Activated CD4-positive, alpha-beta T cell treated with anti-CD3 and anti-CD28 coated beads, Interleukin-2, amount 50 U/mL, for 16 hours (primary cell): ENCODE measurements around the gene SYT6.

Experiments
- DNase-seq: peaks from one replicate; pipeline ENCODE4 v3.0.0-alpha.2; 2020

Gene SYT6

GRCh38 chr1:114116086-114116485 lies 37.6 kb downstream of the SYT6 start:
- no peak for DNase-seq

GRCh38 chr1:114114185-114115094 lies 39.2 kb downstream of the SYT6 start:
- DNase-seq, result no peak

DNA sequence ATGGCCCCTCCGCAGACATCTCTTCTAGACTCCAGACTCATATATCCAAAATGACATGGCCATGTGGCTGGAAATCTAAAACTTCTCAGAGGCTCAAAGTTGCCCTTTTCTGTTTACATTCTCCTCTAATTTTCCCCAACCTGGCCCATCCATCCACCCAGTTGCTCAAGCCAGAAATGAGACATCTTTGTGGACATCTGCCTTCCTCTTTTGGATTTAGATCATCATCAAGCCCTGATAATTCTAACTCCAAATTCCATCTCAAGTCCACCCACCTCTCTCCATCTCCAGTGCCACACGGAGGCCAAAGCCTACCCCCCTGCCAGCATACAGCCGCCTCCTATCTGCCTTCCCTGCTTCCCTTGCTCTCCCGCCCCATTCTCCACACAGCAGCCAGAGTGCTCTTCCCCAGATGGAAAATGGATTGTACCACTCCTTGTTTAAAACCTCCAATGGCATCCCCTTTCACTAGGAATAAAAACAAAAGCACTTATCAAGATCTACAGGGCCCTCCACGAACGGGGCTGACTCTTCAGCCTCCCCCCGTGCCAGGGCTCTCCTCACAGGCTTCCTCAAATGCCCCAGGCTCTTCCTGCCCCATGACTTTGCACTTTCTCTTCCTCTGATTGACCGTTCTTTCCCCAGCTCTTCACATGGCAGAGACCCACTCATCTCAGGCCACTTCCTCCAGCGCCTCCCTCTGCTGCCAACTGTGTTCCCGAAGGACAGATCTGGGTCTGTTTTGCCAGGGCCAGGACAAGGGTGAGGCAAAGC lies 40.1 kb downstream of the SYT6 start:
- no peak for DNase-seq

- no peak for DNase-seq
Observed at GRCh38 chr1:114112775-114113174, 40.9 kb downstream of the SYT6 start.

- no peak for DNase-seq
Observed at GRCh38 chr1:114111731-114112641, 41.7 kb downstream of the SYT6 start.

DNA sequence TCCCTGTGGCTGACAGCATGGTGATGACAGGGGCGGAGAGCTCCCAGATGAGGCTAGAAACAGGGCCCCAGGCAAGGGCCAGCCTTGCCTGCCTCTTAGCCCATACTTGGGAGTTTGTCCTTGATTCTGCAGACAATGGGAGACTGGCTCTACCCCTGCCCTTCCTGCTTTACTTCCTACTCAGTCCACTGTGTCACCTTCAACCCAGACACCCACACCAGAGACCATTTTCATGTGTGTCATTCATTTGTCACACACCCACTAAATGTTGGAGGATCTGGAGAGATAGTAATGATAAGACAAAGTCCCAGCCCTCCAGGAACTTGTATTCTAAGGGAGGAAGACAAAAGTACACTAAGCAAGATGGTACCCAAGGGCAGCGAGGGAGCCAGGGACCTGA lies 43.7 kb downstream of the SYT6 start:
- no peak for DNase-seq

DNA sequence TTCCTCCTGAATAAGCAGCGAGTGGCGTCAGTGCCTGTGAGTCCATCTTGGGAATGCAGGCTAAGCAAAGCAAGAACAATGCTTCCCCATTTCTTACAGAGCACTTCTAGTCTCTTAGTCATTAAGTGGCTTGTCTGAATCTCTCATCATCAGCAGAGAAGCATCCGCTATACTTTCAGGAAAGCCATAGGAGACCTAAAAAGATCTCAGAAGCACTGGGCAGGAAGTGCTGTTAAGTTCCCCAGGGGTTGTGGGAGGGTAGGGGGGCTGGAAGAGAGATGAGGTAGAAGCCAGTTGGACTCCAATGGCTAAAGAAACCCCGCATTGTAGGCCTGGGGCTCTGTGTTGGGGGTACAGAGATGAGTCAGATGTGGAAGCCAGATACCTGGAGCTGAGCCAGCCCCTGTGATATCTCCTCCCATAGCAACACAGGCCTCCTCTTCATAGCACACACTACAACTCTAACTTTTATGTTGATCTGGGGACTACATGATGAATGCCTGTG lies 44.9 kb downstream of the SYT6 start:
- DNase-seq, result no peak

GRCh38 chr1:114107474-114108435 lies 45.9 kb downstream of the SYT6 start:
- no peak for DNase-seq

- no peak for DNase-seq
Observed at GRCh38 chr1:114105421-114105979, 48.2 kb downstream of the SYT6 start.

DNA sequence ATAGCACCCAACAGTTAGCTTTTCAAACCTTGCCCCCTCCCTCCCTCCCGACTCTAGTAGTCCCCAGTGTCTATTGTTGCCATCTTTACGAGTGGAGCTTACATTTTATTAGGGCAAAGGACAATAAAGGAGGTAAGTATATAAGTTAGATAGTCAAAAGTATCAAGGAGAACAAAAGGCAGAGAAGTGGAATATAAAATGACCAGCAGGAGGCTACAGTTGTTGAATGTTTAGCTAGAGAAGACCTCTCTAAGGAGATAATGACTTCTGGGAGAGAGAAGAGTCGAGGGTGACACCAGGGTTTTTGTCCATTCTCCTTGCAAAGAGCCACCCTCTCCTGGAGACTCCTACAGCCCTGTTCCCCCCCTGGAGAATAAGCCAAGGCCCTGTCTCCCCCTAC lies 48.7 kb downstream of the SYT6 start:
- DNase-seq, result no peak

DNA sequence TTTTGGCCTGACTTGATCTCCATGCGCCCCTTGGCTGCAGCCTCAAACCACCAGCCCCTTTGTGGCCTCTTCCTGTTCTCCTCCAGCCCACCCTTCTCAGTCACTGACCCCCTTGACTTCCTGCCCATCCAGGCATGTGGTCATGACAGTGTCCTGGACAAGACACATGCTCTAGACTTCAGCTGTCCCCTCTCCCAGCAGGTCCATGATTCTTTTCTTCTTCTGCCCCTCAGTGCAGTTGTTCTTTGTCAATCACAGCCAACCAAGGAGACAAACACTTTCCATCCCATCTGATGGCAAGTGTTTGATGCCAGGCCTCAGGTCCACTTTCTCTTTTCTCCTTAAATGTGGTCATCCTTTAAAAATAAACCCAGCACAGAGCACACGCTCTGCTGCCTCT lies 49.7 kb downstream of the SYT6 start:
- no peak for DNase-seq

GRCh38 chr1:114102136-114102535 lies 51.5 kb downstream of the SYT6 start:
- DNase-seq, result no peak

GRCh38 chr1:114100148-114100547 lies 53.5 kb downstream of the SYT6 start:
- DNase-seq, result no peak

DNA sequence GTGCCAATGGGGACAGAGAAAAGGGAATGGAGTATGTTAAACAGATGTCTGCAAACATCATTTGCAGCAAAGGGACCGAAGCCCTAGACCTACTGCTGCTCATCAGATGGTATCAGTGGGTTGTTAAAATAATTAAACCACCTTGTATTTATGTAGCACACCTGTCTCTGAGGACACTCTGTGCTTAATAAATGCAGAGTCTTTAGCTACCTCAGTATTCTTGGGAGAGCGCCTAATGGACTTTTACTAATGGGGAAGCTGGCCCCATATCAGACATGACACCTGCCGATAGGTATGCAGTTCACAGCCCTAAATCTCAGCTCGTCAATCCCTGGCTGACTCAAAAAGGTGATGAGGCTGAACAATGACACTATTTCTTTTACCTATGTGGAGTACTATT lies 54.4 kb downstream of the SYT6 start:
- DNase-seq, result no peak

DNA sequence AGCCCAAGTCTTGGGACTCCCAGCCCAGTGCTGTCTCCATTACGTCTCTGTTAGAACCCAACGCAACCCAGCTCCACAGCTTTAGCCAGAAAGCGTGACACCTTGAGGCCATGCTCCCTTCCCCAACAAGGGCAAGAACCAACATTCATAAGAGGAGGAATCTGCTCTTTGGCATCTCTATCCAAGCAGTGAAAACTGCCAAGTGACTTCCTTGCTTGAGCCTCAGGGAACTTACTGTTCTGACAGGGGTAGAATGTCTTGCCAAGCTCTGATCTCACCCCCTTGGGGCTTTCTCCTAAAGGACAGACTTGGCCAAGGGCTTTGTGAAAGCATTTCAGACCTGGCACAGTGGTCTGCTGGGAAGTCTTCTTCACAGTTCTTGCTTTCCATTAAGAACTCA lies 56.6 kb downstream of the SYT6 start:
- no peak for DNase-seq

DNA sequence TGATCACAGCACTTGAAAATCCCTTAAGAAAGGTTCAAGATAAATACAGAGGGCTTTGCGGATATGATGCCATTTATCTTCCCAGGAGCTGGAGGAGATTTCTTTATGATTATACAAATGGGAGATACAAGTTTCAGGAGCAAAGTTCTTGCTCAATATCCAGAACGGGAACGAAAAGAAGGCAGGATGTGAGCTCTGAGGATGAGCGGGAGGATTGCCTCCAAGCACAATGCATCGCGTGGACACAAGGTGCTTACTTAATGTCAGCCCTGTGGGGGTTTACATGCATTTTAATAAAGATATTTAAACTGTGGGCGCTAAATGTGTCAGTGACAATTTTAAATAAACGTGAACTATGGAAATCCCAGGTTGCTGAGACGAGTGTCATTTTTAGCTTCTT lies 59.0 kb downstream of the SYT6 start:
- no peak for DNase-seq

DNA sequence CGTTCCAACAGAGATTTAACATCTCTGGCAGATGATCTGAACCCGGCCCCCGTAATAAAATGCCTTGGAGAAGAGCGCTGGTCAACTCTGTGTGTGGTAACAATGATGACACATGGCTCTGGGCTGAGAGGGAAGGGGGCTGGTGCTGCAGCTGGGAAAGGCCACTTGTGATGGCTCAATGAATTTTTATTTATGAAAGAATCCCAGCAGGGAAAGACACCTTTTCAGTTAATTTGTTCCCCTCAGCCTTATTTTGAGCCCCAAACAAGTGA lies 59.4 kb downstream of the SYT6 start:
- DNase-seq, result no peak

DNA sequence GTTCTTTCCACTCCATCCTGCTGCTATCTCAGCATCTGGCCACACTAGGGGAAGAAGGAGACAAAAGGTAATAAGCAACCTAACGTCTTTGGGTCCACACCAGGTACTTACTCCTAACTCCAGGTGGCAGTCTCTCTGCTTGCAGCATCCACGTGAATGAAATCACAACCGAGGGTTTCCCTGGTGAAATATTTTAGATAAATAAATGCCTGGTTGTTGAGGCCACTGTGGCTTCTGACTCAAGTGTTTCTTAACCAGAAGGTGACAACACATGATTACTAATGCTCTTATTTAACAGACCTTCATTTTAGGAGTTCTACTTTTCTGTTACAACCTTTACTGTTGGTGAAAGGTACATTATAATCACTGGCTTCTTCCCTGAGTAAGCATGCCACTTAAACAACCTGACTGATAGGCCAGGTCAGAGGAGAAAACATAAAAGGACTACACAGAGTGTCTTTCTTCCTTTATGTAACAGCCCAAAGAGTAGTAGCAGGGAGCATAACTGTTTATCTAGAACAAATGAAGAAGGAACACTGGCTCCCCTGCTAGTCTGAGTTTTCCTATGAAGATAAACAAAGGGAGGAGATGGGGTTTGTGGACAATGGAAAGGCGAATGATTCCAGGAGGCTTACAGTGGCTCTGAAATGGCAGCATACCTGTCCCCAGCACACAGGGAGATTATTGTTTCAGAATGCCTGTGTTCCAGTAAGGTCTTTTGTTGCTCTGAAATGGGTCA lies 59.9 kb downstream of the SYT6 start:
- no peak for DNase-seq

DNA sequence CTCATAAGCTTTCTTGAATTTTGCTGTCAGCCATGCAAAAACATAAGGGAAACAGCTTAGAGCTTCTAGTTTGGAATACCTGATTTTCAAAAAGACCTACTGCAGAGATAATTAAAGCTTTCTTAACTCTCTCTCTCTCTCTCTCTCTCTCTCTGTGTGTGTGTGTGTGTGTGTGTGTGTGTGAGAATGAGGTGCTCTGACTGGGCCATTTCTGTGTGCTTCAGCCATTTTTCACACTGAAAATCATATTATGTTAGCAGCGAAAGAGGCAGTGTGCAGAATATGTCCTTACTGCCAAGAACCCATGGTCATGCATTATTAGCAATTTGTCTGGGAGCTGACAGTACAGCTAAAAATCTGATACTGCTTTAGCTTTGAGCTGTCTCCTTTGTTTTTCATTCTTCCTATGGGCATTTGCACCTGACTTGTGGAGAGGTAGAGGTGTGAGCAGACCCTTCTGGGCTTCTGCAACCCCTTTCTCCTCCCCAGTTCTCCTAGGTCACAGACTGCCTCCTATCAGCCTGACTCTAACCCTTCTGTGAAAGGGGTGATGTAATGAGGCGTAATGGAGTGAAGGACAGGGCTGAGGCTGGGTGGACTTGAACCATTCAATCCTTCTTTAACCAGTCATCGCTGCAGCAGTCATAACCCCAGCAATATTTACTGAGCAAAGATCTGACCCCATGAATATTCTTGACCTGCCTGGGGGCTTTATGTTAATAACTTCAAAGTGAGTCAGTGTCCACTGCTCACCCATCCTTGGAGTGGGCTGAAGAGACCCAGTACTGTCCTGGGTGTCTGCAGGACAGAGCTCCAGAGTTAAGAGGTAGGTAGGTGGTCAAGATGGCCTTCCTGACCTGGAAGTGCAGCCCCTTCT lies 61.2 kb downstream of the SYT6 start:
- DNase-seq, result no peak

- no peak for DNase-seq
Observed at GRCh38 chr1:114091711-114092110, 62.0 kb downstream of the SYT6 start.
